GM12878 (cell line): ENCODE data around the gene TBCA.

ENCODE experiments used
- BRCA1 ChIP-seq: IDR thresholded peaks from 2 replicates; pipeline ENCODE4 v1.6.1; 2011; ENCODE audit warnings: low read depth, low read length, improper control_type of control experiment
- CTCF ChIP-seq, 3 experiments: IDR thresholded peaks in 2 of 3; conservative IDR thresholded peaks in 1 of 3; 2 replicates each; pipeline ENCODE4 v1.5.1; 2011; ENCODE audit warnings: low read depth in 3 of 3, low read length in 3 of 3, mild to moderate bottlenecking in 3 of 3, control low read depth in 2 of 3, moderate library complexity in 2 of 3, inconsistent platforms in 1 of 3, mixed read lengths in 1 of 3; ENCODE audit not compliant: control insufficient read depth in 2 of 3, insufficient read depth in 1 of 3; ENCODE audit errors: extremely low read depth in 1 of 3
- CUX1 ChIP-seq: IDR thresholded peaks from 2 replicates; pipeline ENCODE4 v1.6.1; 2012; ENCODE audit warnings: improper control_type of control experiment, low read depth, low read length; ENCODE audit not compliant: insufficient replicate concordance
- EGR1 ChIP-seq, 2 experiments: IDR thresholded peaks; 1 replicate in 1 of 2; 2 replicates in 1 of 2; pipeline ENCODE4 v1.6.1; 2011 to 2012; ENCODE audit warnings: low read depth in 2 of 2, low read length in 2 of 2, borderline replicate concordance in 1 of 2, mild to moderate bottlenecking in 1 of 2, moderate library complexity in 1 of 2
- EP300 ChIP-seq, 2 experiments: fragments of 150-350 bp in 1 of 2; IDR thresholded peaks; 2 replicates each; pipeline ENCODE4 v1.6.1; 2011 to 2012; ENCODE audit warnings: low read depth in 2 of 2, low read length in 2 of 2, borderline replicate concordance in 1 of 2, improper control_type of control experiment in 1 of 2, inconsistent platforms in 1 of 2; ENCODE audit not compliant: control insufficient read depth in 1 of 2
- POLR2A ChIP-seq: IDR thresholded peaks from 2 replicates; pipeline ENCODE4 v1.6.1; 2011; ENCODE audit warnings: low read depth, mild to moderate bottlenecking, low read length
- POLR2AphosphoS2 ChIP-seq: IDR thresholded peaks from 2 replicates; pipeline ENCODE4 v1.6.1; 2011; ENCODE audit warnings: low read depth, mild to moderate bottlenecking, low read length, improper control_type of control experiment, moderate library complexity
- POLR2AphosphoS5 ChIP-seq: IDR thresholded peaks from 2 replicates; pipeline ENCODE4 v1.6.1; 2011; ENCODE audit warnings: mild to moderate bottlenecking, low read length, inconsistent platforms
- RELA ChIP-seq: fragments of 450-650 bp; IDR thresholded peaks from 2 replicates; pipeline ENCODE4 v1.8.0; 2014; ENCODE audit warnings: borderline replicate concordance; ENCODE audit not compliant: partially characterized antibody
- TARDBP ChIP-seq: IDR thresholded peaks from 2 replicates; pipeline ENCODE4 v1.6.1; 2016; ENCODE audit warnings: borderline replicate concordance
- YBX1 ChIP-seq: fragments of 450-650 bp; IDR thresholded peaks from 2 replicates; pipeline ENCODE4 v1.6.1; 2016; ENCODE audit warnings: antibody characterized with exemption
- ZNF24 ChIP-seq: fragments of 450-650 bp; IDR thresholded peaks from 2 replicates; pipeline ENCODE4 v1.6.1; 2017; ENCODE audit warnings: antibody characterized with exemption, mild to moderate bottlenecking

GRCh38 chr5:77698920-77699319 lies 77.2 kb downstream of the TBCA start:
- no peak for TF ChIP-seq CTCF (IDR thresholded peaks at IDR 0.05 in 2 of 3, conservative IDR thresholded peaks at IDR 0.05 in 1 of 3; ENCODE audit: control insufficient read depth in 2 of 3, extremely low read depth in 1 of 3, insufficient read depth in 1 of 3, low read depth in 3 of 3, low read length in 3 of 3)
- TF ChIP-seq POLR2A, result no peak
- TF ChIP-seq EP300 (IDR thresholded peaks at IDR 0.05; ENCODE audit: borderline replicate concordance in 1 of 2, control insufficient read depth in 1 of 2, low read depth in 2 of 2, low read length in 2 of 2), result no peak
- no peak for TF ChIP-seq ZNF24
- TF ChIP-seq YBX1, result no peak
- TF ChIP-seq EGR1 (IDR thresholded peaks at IDR 0.05; ENCODE audit: borderline replicate concordance in 1 of 2, low read depth in 2 of 2, low read length in 2 of 2), result no peak
- no peak for TF ChIP-seq POLR2AphosphoS2
- TF ChIP-seq POLR2AphosphoS5, result no peak
- TF ChIP-seq TARDBP, result no peak
- no peak for TF ChIP-seq BRCA1
- no peak for TF ChIP-seq CUX1
- TF ChIP-seq RELA, result no peak
